PFSK-1 (cell line): ENCODE results near the gene DEFB129.

Experiments used
- FOXP2 ChIP-seq: optimal IDR thresholded peaks from 2 replicates; pipeline ENCODE3; 2011; ENCODE audit warnings: borderline replicate concordance, control low read depth, inconsistent platforms; ENCODE audit not compliant: insufficient read depth; ENCODE audit errors: extremely low read length, extremely low read depth
- POLR2AphosphoS5 ChIP-seq: IDR thresholded peaks from 2 replicates; pipeline ENCODE4 v1.6.1; 2012; ENCODE audit warnings: low read depth, mild to moderate bottlenecking, control low read depth, low read length, moderate library complexity
- SIN3A ChIP-seq: IDR thresholded peaks from 2 replicates; pipeline ENCODE4 v1.6.1; 2012; ENCODE audit warnings: mild to moderate bottlenecking, low read length, moderate library complexity, borderline replicate concordance; ENCODE audit not compliant: insufficient read depth
- TAF1 ChIP-seq: IDR thresholded peaks from 2 replicates; pipeline ENCODE4 v1.6.1; 2012; ENCODE audit warnings: low read length, control low read depth, borderline replicate concordance; ENCODE audit not compliant: insufficient read depth
- TF ChIP-seq, protein P1 (sequence below), 2 experiments: IDR thresholded peaks; 2 replicates each; pipeline versions ENCODE4 v1.6.1 to v1.8.0; 2011 to 2012; ENCODE audit warnings: low read depth in 2 of 2, low read length in 2 of 2, control low read depth in 1 of 2, inconsistent platforms in 1 of 2, mild to moderate bottlenecking in 1 of 2, moderate library complexity in 1 of 2; ENCODE audit not compliant: insufficient read depth in 1 of 2

The DEFB129 gene

DNA sequence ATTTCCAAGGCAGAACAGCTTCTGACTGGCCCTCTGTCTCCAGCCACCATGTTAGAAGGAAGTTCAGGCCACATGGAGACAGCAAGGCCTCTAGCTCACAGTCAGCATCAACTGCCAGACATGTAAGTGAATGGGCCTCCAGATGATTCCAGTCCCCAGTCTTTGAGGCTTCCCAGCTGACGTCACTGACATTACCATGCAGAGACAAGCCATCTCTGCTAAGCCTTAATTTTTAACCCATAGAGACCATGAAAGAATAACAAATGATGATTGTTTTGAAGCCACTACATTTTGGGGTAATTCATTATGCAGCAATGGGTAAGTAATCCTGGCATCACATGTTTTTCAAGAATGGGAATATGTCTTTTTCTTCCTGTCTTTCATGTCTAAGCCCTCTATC is 11.3 kb upstream of the DEFB129 start:
- TF ChIP-seq FOXP2 (no peak), TAF1 (no peak), SIN3A (no peak), POLR2AphosphoS5 (no peak)
- TF ChIP-seq, protein P1, sequence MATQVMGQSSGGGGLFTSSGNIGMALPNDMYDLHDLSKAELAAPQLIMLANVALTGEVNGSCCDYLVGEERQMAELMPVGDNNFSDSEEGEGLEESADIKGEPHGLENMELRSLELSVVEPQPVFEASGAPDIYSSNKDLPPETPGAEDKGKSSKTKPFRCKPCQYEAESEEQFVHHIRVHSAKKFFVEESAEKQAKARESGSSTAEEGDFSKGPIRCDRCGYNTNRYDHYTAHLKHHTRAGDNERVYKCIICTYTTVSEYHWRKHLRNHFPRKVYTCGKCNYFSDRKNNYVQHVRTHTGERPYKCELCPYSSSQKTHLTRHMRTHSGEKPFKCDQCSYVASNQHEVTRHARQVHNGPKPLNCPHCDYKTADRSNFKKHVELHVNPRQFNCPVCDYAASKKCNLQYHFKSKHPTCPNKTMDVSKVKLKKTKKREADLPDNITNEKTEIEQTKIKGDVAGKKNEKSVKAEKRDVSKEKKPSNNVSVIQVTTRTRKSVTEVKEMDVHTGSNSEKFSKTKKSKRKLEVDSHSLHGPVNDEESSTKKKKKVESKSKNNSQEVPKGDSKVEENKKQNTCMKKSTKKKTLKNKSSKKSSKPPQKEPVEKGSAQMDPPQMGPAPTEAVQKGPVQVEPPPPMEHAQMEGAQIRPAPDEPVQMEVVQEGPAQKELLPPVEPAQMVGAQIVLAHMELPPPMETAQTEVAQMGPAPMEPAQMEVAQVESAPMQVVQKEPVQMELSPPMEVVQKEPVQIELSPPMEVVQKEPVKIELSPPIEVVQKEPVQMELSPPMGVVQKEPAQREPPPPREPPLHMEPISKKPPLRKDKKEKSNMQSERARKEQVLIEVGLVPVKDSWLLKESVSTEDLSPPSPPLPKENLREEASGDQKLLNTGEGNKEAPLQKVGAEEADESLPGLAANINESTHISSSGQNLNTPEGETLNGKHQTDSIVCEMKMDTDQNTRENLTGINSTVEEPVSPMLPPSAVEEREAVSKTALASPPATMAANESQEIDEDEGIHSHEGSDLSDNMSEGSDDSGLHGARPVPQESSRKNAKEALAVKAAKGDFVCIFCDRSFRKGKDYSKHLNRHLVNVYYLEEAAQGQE (IDR thresholded peaks at IDR 0.05; ENCODE audit: insufficient read depth in 1 of 2, low read depth in 2 of 2, low read length in 2 of 2): no peak

DNA sequence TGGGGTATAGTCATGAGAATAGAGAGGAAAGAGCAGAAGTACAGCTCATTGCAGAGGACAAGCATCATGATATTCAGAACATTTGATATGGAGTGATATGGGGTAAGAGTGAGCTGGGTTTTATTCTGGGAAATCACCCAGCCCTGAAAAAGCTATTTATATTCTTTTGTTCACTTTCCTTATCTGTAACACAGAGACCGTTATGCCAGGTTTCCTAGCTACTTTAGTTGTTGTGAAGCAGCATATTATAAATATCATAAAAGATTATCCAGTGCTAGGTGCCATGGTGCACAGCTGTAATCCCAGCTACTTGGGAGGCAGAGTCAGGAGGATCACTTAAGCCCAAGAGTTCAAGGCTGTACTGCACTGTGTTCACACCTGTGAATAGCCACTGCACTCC is 9.8 kb upstream of the DEFB129 start:
- TF ChIP-seq TAF1 (no peak), POLR2AphosphoS5 (no peak), FOXP2 (no peak), SIN3A (no peak)
- TF ChIP-seq, protein P1 (IDR thresholded peaks at IDR 0.05; ENCODE audit: insufficient read depth in 1 of 2, low read depth in 2 of 2, low read length in 2 of 2): no peak

DNA sequence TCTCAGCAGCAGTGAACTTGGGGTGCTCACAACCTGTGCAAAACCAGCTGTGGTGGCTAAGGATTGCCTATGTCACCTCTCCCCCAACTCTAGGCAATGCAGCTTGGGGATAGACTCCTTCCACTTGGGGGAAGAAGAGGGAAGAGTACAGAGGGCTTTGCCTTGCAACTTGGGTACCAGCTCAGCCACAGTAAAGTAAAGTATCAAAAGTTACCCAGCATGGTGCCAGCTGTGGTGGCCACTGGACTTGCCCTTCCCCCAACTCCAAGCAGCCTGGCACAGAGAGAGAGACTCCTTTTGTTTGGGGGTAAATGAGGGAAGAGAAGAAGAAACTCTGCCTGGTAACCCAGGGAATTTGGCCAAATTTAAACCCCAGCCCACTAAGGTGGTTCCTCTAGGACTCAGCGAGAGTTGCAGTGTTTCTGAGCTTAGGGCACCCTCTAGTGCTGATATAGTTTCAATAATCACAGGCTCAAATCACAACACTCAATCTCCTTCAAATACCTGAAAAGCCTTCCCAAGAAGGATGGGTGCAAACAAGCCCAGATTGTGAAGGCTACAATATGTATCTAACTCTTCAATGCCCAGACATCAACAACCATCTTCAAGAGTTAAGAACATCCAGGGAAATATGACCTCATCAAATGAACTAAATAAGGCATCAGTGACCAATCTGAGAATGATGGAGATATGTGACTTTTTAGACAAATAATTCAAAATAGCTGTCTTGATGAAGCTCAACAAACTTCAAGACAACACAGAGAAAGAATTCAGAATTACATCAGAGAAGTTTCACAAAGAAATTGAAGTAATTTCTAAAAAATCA is 7.6 kb upstream of the DEFB129 start:
- no peak for TF ChIP-seq TAF1

DNA sequence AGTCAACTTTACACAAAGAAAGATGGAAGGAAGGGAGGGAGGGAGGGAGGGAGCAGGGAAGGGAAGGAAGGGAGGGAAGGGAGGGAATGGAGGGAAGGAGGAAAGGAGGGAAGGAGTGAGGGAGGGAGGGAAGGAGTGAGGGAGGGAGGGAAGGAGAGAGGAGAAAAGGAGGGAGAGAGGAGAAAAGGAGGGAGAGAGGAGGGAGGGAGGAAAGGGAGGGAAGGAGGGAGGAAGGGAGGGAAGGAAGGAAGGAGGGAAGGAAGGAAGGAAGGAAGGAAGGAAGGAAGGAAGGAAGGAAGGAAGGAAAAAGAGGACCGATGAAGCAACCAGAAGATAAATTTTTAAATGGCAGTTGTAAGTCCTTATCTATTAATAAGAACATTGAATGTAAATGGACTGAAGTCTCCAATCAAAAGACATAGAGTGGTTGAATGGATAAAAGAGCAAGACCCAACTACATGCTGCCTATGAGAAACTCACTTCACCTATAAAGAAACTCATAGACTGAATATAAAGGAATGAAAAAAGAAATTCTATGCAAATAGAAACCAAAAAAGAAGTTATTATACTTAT is 5.7 kb upstream of the DEFB129 start:
- no peak for TF ChIP-seq FOXP2
- TF ChIP-seq POLR2AphosphoS5: no peak
- TF ChIP-seq SIN3A: no peak
- TF ChIP-seq, protein P1 (IDR thresholded peaks at IDR 0.05; ENCODE audit: insufficient read depth in 1 of 2, low read depth in 2 of 2, low read length in 2 of 2): no peak
- TF ChIP-seq TAF1: no peak

- no peak for TF ChIP-seq POLR2AphosphoS5
- TF ChIP-seq FOXP2: no peak
- TF ChIP-seq, protein P1 (IDR thresholded peaks at IDR 0.05; ENCODE audit: insufficient read depth in 1 of 2, low read depth in 2 of 2, low read length in 2 of 2): no peak
- TF ChIP-seq TAF1: no peak
- TF ChIP-seq SIN3A: no peak
These were observed 514 bp downstream of the DEFB129 start for GRCh38 chr20:227439-228105.
